ENCODE measurements around the gene USP36.
"Not testable (repeated sequence)": the region's sequence is repeated elsewhere in the genome, so short reads cannot be mapped to it uniquely, and the experiment has no call there.

The USP36 gene

DNA sequence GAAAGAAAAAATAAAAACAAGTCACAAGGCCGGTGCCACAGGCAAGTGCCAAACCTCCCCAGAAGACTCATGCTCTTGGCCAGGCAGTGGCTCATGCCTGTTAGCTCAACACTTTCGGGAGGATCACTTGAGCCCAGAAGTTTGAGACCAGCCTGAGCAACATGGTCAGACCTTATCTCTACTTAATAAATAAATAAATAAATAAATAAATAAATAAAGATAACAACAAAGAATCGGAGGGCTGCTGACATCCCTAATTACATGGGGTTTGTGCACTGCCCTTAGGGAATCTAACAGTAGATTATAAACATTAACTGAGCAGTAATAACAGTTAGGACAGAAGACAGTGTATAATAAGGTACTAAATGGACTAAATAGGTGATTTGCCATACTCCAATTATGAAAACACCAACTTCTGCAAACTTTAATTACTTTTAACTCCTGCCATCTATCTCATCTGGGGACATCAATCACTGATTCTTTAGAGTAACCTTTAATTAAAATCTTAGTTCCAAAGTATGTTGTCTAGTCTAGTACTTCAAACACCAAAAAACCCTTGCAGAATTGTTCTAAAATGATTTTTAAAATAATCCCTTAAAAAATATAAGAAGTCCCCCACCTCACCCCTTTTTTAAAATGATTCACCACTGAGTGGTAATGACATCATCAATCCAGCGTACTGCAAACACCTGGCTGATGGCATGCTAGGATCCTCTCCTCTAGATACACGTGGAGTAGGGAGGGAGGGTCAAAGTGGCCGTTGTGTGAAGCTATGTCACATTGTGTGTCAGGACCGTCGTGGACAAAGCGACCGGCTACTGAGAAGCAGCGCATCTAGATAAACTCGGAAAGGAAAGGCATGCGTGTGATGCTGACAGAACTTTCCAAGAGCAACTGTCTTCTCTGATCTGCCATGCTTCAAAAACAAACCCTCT is 87.0 kb downstream of the USP36 start:
- no peak for DNase-seq

DNA sequence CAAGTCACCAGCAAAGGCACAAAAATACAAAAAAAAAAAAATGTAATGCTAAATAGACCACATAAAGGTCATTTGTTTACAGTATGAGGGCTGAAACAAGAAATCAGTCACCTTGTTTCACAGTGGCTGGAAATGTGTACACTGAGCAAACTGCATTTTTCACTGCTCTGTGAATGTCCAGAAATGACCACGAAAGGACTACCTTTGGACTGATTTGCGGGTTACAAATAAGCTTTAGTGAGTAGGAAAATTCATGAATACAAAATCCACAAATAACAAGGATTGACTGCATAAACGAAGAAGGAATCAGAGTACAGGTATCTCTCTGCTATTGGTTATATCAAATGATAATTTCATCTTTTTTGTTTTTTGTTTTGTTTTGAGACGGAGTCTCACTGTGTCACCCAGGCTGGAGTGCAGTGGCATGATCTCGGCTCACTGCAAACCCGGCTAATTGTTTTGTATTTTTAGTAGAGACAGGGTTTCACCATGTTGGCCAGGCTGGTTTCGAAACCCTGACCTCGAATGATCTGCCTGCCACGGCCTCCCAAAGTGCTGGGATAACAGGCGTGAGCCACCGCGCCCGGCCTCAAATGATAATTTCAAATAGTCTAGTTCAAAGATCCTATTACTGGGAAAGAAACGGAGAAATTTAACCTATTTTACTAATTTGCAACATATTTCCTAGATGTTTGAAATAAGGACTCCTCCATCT is 89.0 kb downstream of the USP36 start:
- TF ChIP-seq POLR2A (IDR thresholded peaks at IDR 0.05; ENCODE audit: low read length) = no peak

More for the DNA sequence above, 87.0 kb downstream of the USP36 start:
- no peak for TF ChIP-seq POLR2A (IDR thresholded peaks at IDR 0.05; ENCODE audit: low read length)
- TF ChIP-seq GATA1 (IDR thresholded peaks at IDR 0.05; ENCODE audit: low read depth, low read length) = no peak

DNA sequence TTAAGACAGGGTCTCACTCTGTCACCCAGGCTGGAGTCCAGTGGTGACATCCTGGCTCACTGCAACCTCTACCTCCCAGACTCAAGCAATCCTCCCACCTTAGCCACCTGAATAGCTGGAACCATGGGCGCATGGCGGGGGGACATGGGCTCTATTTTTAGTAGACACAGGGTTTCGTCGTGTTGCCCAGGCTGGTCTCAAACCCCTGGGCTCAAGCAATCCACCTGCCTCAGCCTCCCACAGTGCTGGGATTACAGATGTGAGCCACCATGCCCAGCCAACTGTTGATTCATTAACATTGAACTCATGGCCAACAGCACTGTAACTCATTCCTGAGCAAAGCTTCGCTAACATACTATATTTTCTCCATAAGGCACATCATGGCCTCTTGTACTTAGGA is 89.6 kb downstream of the USP36 start:
- DNase-seq = not testable (repeated sequence)

More for the DNA sequence above, 89.0 kb downstream of the USP36 start:
- DNase-seq = no peak

DNA sequence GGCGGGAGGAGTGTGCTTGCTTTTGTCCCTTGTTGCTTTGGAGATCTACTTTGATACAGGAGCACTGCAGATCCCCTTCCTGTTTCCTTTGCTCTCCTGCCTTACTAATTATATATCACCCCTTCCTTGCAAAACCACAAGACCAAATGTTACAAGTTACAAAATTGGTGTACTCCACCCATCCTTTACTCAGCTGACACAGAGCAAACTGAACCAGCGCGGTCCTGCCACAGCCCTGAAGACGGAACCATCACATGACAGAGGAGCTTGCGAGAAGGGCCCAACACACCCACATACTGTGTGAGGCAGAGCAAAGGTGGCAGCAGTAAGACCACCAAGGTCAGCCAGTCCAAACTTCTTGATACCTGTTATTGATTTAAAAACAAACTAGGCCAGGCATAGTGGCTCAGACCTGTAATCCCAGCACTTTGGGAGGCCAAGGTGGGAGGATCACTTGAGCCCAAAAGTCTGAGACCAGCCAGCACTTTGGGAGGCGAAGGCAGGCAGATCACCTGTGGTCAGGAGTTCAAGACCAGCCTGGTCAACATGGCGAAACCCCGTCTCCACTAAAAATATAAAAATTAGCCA is 91.8 kb downstream of the USP36 start:
- DNase-seq = peak; percentile 64 to 68
- TF ChIP-seq GATA1 (IDR thresholded peaks at IDR 0.05; ENCODE audit: low read depth, low read length) (no peak), POLR2A (IDR thresholded peaks at IDR 0.05; ENCODE audit: low read length) (peak; percentile 49)

DNA sequence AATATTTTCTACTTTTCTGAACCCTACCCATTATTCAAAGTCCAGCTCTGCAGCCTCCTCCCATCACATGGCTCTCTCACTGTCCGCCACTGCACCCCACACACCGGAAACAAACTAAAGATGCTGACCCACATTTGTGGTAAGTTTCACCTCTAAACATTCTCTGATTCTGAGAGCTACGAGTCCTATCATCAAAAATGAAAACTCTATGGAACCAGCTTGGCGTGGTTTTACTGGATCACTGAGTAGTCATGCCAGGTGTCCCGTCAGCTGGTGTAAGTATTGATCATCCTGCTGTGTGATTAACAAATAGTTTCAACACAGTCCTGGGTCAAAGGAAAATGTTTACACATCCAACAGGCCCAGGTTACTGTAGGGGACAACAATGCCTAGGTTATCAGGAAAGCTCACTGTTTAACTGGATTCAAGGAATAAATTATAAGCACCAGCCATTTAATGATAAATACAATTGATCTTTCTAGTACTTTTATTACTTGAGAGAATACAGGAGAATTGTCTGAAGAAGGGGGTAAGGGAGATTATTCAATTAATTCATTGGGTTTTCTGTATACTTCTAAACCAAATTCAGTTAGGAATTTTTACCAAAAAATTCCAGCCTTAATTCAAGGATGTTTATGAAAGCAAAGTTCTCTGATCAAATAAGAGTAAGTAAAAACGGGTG is 92.4 kb downstream of the USP36 start:
- no peak for DNase-seq
- TF ChIP-seq GATA1 (IDR thresholded peaks at IDR 0.05; ENCODE audit: low read depth, low read length) (no peak), POLR2A (IDR thresholded peaks at IDR 0.05; ENCODE audit: low read length) (no peak)

DNA sequence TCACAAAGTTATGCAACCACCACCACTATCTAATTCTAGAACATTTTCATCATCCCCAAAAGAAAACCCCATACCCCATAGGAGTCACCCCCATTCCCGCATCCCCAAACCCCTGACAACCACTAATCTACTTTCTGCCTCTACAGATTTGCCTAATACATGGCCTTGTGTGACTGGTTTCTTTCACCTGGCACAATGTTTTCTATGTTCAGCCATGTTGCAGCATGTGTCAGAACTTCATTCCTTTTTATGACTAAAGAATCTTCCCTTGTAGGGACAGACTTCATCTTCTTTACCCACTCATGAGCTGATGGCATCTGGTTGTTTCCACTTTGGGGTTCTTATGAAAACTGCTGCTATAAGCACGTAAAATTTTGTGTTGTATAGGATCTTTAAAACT is 93.1 kb downstream of the USP36 start:
- DNase-seq = no peak

DNA sequence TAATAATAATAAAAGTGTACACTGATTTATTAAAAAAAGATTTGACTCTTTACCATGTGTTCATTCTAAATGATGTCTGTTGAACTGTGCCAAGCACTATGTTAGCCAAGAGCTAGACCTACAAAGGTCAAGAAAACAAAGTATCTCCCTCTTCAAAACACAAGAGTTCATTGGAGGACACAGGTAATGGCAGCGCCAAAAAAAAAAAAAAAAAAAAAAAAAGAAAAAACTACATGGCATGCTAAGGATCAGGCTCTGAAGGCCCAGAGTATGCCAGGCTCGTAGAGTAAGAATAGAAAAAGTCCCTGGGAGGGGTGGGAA is 93.7 kb downstream of the USP36 start:
- no peak for TF ChIP-seq POLR2A (IDR thresholded peaks at IDR 0.05; ENCODE audit: low read length)
- no peak for TF ChIP-seq GATA1 (IDR thresholded peaks at IDR 0.05; ENCODE audit: low read depth, low read length)
- DNase-seq = no peak

More for the DNA sequence above, 93.1 kb downstream of the USP36 start:
- TF ChIP-seq POLR2A (IDR thresholded peaks at IDR 0.05; ENCODE audit: low read length) (no peak), GATA1 (IDR thresholded peaks at IDR 0.05; ENCODE audit: low read depth, low read length) (no peak)

DNA sequence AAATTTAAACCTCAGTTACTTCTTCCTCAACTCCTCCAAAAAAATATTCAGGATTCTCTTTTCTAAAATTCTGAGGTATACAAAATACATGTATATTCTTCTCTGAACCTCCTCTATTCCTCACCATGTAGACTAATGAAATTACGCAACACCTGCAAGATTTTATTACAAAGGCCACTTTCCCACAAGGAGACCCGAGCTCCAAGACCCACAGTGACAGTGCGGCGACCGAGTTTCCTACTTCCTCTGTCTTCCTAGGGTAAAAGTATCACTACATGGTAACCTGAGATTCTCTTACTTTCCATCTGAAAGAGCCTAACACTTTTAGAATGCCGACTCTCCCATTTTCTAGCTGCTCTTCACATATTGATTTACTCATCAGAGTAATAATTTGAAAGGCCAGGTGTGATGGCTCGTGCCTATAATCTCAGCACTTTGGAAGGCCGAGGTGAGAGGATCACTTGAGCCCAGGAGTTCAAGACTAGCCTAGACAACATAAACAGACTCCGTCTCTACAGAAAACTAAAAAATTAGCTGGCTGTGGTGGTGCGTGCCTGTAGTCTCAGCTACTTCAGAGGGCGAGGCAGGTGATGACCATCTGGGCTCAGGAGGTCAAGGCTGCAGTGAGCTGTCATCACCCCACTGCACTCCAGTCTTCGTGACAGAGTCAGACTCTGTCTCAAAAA is 94.2 kb downstream of the USP36 start:
- DNase-seq = no peak
- TF ChIP-seq GATA1 (IDR thresholded peaks at IDR 0.05; ENCODE audit: low read depth, low read length) (no peak), POLR2A (IDR thresholded peaks at IDR 0.05; ENCODE audit: low read length) (no peak)

All from erythroblast (primary cell).